ENCODE results near the gene LARP4B. TPM values are rescaled to one million over a fixed set of nuclear protein-coding genes. Genes with fewer than 3 reads are reported as not detected.

The LARP4B gene
- total and polyA plus RNA-seq, 2 donors from 2014 or later = 12.9 to 96.6 TPM

GRCh38 chr10:856416-857157 is 74.9 kb downstream of the LARP4B start:
- TF ChIP-seq, protein P1, sequence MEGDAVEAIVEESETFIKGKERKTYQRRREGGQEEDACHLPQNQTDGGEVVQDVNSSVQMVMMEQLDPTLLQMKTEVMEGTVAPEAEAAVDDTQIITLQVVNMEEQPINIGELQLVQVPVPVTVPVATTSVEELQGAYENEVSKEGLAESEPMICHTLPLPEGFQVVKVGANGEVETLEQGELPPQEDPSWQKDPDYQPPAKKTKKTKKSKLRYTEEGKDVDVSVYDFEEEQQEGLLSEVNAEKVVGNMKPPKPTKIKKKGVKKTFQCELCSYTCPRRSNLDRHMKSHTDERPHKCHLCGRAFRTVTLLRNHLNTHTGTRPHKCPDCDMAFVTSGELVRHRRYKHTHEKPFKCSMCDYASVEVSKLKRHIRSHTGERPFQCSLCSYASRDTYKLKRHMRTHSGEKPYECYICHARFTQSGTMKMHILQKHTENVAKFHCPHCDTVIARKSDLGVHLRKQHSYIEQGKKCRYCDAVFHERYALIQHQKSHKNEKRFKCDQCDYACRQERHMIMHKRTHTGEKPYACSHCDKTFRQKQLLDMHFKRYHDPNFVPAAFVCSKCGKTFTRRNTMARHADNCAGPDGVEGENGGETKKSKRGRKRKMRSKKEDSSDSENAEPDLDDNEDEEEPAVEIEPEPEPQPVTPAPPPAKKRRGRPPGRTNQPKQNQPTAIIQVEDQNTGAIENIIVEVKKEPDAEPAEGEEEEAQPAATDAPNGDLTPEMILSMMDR (IDR thresholded peaks at IDR 0.05; ENCODE audit: borderline replicate concordance, extremely low read depth, insufficient read depth) = no peak
- H3K27me3 ChIP-seq (ENCODE audit: control insufficient read depth, insufficient read depth, low read length) = no peaks in the 10 kb centered on the region
- H3K4me1 ChIP-seq (ENCODE audit: control insufficient read depth in 2 of 3, insufficient read depth in 2 of 3, low read depth in 1 of 3, low read length in 3 of 3) = peaks cover 6 to 29% (median 8%) of the 10 kb centered on the region in 3 donors
- H3K4me3 ChIP-seq (ENCODE audit: low read length in 3 of 3) = no peak overlapping the region
- H3K36me3 ChIP-seq (ENCODE audit: control insufficient read depth in 2 of 3, insufficient read depth in 3 of 3, low read length in 3 of 3) = peaks cover 5 to 6% (median 6%) of the 10 kb centered on the region in 3 donors
- peak in 2 of 5 donors; percentile 5 to 22 for DNase-seq
- FAIRE-seq = no peak
- no peak overlapping the region for H3K9ac ChIP-seq (ENCODE audit: low read length in 3 of 3)
- intact Hi-C loops (cut with DNase I) = no loop called here
- H3K9me3 ChIP-seq (ENCODE audit: control insufficient read depth in 2 of 3, insufficient read depth in 1 of 3, low read length in 3 of 3) = no peaks in the 10 kb centered on the region
- peak overlapping the region in 1 of 2 donors; percentile 23 for H3K27ac ChIP-seq (ENCODE audit: low read depth in 2 of 2, low read length in 2 of 2)

- TF ChIP-seq, protein P1 (IDR thresholded peaks at IDR 0.05; ENCODE audit: borderline replicate concordance, extremely low read depth, insufficient read depth) = no peak
- no peak overlapping the region for H3K27ac ChIP-seq (ENCODE audit: low read depth in 2 of 2, low read length in 2 of 2)
- intact Hi-C loops (cut with DNase I) = no loop called here
- FAIRE-seq (no peak), DNase-seq (no peak)
- peaks cover 2 to 5% (median 5%) of the 10 kb centered on the region in 3 donors for H3K36me3 ChIP-seq (ENCODE audit: control insufficient read depth in 2 of 3, insufficient read depth in 3 of 3, low read length in 3 of 3)
- no peaks in the 10 kb centered on the region for H3K9me3 ChIP-seq (ENCODE audit: control insufficient read depth in 2 of 3, insufficient read depth in 1 of 3, low read length in 3 of 3)
- no peaks in the 10 kb centered on the region for H3K27me3 ChIP-seq (ENCODE audit: control insufficient read depth, insufficient read depth, low read length)
- H3K4me3 ChIP-seq (ENCODE audit: low read length in 3 of 3) = no peak overlapping the region
- H3K4me1 ChIP-seq (ENCODE audit: control insufficient read depth in 2 of 3, insufficient read depth in 2 of 3, low read depth in 1 of 3, low read length in 3 of 3) = peaks cover 6 to 29% (median 8%) of the 10 kb centered on the region in 3 donors
- H3K9ac ChIP-seq (ENCODE audit: low read length in 3 of 3) = no peak overlapping the region
Measured at GRCh38 chr10:855671-856070, 75.8 kb downstream of the LARP4B start.

- Histone ChIP-seq H3K36me3 (ENCODE audit: control insufficient read depth in 2 of 3, insufficient read depth in 3 of 3, low read length in 3 of 3) (peaks cover 2 to 5% (median 5%) of the 10 kb centered on the region in 3 donors), H3K9ac (ENCODE audit: low read length in 3 of 3) (no peak overlapping the region), H3K4me3 (ENCODE audit: low read length in 3 of 3) (no peak overlapping the region), H3K4me1 (ENCODE audit: control insufficient read depth in 2 of 3, insufficient read depth in 2 of 3, low read depth in 1 of 3, low read length in 3 of 3) (peaks cover 6 to 29% (median 8%) of the 10 kb centered on the region in 3 donors), H3K9me3 (ENCODE audit: control insufficient read depth in 2 of 3, insufficient read depth in 1 of 3, low read length in 3 of 3) (peaks cover 0 to 4% (median 0%) of the 10 kb centered on the region in 3 donors), H3K27me3 (ENCODE audit: control insufficient read depth, insufficient read depth, low read length) (no peaks in the 10 kb centered on the region), H3K27ac (ENCODE audit: low read depth in 2 of 2, low read length in 2 of 2) (no peak overlapping the region)
- TF ChIP-seq, protein P1 (IDR thresholded peaks at IDR 0.05; ENCODE audit: borderline replicate concordance, extremely low read depth, insufficient read depth) = no peak
- FAIRE-seq = no peak
- DNase-seq = peak in 2 of 5 donors; percentile 13 to 23
- intact Hi-C loops (cut with DNase I) = no loop called here
Measured at GRCh38 chr10:855079-855478, 76.4 kb downstream of the LARP4B start.

Measured in kidney (tissue), 14 donors.